HG03520 (cell line): ENCODE measurements around the gene RAI2.
"Not testable (repeated sequence)": the region's sequence is repeated elsewhere in the genome, so short reads cannot be mapped to it uniquely, and the experiment has no call there.

ENCODE experiments used
- ATAC-seq: cut with Tn5 transposase; IDR thresholded peaks from one replicate; pipeline ENCODE4 v1.9.1; 2021; ENCODE audit warnings: mild to moderate bottlenecking, moderate library complexity; ENCODE audit not compliant: unreplicated experiment

The RAI2 gene

GRCh38 chrX:17787557-17787956 lies 73.5 kb downstream of the RAI2 start:
- no peak for ATAC-seq

DNA sequence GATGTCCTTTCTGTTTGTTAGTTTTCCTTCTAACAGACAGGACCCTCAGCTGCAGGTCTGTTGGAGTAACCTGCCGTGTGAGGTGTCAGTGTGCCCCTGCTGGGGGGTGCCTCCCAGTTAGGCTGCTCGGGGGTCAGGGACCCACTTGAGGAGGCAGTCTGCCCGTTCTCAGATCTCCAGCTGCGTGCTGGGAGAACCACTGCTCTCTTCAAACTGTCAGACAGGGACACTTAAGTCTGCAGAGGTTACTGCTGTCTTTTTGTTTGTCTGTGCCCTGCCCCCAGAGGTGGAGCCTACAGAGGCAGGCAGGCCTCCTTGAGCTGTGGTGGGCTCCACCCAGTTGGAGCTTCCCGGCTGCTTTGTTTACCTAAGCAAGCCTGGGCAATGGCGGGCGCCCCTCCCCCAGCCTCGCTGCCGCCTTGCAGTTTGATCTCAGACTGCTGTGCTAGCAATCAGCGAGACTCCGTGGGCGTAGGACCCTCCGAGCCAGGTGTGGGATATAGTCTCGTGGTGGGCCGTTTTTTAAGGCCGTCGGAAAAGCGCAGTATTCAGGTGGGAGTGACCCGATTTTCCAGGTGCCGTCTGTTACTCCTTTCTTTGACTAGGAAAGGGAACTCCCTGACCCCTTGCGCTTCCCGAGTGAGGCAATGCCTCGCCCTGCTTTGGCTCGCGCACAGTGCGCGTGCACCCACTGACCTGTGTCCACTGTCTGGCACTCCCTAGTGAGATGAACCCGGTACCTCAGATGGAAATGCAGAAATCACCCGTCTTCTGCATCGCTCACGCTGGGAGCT lies 74.3 kb downstream of the RAI2 start:
- ATAC-seq = not testable (repeated sequence)

DNA sequence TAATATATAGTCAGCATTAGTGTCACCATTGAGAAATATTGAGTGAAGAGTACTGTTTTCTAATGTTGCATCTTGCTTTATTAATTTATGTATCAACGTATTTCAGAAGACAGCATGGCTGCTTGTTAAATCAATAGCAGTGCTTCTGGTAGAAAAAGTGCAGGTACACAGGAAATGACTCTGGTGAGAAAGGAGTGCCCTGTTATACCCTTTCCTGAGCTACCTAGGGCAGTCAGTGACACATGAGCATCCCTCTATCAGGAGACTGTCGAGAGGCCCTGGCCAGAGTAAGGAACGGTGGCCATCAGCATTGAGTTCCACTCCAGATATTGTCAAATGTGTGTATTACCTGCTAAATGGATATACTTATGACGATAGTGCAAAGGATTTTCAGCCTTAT lies 81.7 kb downstream of the RAI2 start:
- ATAC-seq = no peak

DNA sequence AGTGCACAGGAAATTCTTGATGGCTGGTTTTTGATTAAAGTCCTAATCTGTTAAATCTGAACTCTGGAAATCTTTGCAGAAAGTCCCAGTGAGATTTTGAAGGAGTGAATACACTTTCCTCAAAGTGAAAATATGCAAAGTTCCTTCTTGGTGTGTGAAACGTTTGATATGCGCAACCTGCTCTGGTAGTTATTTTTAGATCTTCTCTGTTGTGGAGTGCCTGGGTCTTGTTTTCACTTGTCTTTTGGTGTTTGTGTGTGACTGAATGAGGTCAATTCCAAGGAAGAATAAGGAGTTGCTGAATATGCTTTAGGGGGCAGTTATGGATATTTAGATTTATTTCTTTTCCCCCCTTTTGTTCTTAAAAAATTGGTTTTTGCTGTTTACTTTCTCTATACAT lies 82.1 kb downstream of the RAI2 start:
- no peak for ATAC-seq

- no peak for ATAC-seq
These were observed 87.0 kb downstream of the RAI2 start for GRCh38 chrX:17774053-17774452.

DNA sequence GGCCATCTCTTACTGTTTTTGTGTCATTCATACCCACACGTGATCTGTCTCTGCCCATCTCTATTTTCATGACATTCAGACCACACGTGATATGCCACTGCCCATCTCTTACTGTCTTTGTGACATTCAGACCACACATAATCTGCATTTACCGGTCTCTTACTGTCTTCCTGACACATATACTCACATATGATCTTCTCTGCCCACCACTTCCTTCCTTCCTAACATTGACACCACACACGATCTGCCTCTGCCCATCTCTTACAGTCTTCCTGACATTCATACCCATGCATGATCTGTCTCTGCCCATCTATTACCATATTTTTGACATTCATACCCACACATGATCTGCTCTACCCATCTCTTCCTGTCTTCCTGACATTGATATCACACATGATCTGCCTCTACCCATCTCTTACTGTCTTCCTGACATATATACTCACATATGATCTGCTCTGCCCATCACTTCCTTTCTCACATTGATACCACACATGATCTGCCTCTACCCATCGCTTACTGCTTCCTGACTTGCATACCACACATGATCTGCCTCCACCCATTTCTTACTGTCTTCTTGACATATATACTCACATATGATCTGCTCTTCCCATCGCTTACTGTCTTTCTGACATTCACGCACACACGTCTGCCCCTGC lies 87.7 kb downstream of the RAI2 start:
- no peak for ATAC-seq

DNA sequence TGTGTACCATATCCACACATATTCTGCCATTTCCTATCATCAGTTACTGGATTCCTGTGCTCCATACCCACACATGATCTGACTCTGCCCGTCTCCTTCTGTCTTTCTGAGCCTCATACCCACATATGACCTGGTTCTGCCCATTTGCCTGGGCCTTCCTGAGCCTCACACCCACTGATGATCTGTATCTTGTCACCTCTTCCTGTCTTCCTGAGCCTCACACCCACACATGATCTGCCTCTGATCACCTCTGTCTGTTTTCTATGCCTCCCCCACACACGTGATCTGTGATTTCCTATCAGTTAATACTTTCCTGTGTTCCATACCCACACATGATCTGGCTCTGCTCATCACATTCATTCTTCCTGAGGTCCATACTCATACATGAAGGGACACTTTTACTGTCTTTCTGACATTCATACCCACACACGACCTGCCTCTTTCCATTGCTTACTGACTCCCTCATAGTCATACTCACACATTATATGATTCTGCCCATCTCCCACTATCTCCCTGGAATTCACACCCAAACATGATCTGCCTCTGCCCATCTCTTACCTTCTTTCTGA lies 91.3 kb downstream of the RAI2 start:
- no peak for ATAC-seq

- ATAC-seq = no peak
These were observed 92.1 kb downstream of the RAI2 start for GRCh38 chrX:17768997-17769396.

DNA sequence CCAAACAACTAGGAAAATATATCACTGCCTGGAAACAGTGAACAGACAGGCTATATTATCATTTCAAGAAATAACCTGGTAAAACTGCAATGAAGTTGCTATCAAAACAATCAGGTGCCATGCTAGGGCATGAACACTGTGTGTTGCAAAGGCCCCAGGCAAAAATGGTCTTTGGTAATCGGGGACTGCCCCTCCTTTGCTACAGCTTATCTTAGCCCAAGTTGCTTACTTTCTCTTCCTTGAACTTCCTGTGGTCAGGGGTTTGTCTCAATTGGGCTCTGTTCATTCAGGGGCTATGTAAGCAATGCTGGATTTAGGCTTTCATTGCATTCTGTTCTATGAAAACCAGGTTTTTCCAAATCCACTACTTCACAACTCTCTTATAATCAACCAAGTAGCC lies 93.4 kb downstream of the RAI2 start:
- ATAC-seq = no peak

- ATAC-seq = no peak
These were observed 101.1 kb downstream of the RAI2 start for GRCh38 chrX:17759990-17760389.

DNA sequence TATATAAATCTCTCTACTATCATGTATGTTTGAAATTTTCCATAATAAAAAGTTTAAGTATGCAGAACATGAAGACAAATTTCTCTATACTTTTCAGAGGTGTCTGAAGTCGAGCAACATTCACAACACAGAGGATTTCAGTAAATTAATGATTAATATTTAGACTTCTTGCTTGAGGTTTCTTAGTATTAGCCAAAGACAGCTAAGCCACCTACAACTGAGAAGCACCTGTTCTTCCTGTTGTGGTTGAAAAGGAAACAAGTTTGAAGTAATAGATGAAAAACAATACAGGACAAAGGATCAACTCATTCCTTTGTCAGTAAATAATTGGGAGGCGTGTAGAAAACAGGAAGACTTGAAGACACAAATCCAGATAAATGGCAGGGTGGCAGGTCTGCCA lies 102.7 kb downstream of the RAI2 start:
- peak; percentile 78 for ATAC-seq

DNA sequence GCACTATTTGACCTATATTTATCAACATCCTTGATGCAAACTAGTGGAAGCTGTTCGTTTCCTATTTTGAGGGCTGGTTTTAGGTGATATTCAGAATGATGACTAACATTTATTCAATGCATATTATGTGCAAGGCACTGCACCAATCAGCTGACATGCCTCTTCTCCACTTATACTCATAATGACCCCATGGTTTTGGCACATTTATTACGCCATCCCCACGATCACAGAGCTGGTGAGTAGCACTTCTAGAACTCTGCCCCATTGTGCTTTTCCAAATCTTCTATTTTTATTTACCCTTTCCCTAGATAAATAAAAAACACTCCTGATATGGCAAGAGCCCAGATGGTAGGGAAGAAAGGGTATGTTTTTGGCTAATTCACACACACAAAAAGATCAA lies 110.7 kb downstream of the RAI2 start:
- no peak for ATAC-seq
